NCI-H2081 (cell line): Measurements from ENCODE around the gene PLPPR3.

Experiments
- DNase-seq, 2 experiments: peaks; one replicate each; lab custom pipeline; 2025; lab: John Stamatoyannopoulos, UW

Gene PLPPR3

DNA sequence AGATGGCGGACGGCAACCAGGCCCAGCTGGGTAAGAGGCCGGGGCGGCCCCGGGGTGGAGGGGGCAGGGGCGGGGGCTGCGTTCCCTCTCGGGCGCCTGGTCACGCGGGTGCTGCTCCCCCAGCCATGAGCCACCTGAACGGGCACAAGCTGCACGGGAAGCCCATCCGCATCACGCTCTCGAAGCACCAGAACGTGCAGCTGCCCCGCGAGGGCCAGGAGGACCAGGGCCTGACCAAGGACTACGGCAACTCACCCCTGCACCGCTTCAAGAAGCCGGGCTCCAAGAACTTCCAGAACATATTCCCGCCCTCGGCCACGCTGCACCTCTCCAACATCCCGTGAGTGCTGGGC, 13.4 kb downstream of the PLPPR3 start:
- DNase-seq, result no peak

DNA sequence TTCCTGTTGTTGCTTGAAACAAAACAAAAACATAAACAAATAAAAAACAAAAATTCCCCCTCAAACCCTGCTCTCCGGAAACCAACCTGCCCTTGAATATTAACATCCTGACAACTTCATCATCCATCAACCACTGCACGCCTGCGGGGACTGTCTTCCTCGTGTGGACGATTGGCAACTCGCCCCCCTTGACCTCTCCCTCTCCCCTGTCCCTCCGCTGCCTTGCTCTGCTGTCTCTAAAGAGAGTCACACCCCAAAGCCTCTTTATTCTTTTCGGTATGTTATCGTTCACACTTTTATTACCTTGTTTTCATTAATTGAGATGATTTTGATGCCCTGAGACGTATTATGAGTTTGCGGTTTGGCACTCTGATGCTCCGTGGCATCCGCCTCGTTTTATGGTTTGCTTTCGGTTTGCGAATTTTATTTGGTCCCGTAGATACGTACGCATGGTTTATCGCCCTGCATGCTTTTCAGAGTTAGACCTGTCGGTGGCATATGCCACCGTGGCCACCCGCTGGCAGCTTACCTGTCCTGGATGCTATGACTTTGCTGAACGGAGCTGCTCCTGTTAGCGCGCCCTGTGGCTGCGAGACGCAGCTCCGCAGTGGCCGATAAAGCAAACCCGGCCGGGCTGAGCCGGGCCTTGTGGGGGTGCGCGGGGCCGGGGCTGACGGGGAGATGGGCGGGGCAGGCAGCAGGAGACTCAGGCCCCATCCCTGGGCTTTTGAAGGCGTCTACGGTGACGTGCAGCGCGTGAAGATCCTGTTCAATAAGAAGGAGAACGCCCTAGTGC, 13.9 kb downstream of the PLPPR3 start:
- DNase-seq, result no peak

DNA sequence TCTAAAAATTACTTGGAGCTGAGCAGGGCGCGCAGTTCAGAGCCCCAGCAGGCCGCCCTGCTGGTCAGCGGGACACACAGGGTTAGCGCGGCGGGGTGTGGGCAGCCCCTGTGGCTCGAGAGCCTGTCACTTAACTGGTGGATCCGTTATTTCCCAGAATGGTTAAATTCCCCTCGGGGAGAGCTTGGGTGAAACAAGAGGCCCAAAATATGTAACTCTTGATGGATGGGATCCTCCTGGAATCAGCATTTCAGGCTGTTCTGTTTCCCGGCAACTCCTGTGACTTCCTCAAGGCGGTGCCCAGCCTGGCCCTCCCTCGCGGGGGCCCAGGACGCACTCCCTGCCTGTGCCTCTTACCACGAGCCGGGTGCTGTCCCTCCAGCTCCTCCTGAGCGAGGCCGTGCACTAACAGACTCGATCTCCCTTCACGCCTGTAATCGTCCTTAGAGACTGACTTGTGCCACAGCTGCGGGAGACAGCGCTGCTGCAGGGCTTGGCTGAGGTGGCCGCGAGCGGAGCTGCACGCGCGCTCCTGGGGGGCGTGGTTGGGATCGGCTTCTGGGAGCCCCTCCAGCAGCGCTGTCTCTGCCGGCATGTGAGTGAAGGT, 14.8 kb downstream of the PLPPR3 start:
- no peak for DNase-seq

DNA sequence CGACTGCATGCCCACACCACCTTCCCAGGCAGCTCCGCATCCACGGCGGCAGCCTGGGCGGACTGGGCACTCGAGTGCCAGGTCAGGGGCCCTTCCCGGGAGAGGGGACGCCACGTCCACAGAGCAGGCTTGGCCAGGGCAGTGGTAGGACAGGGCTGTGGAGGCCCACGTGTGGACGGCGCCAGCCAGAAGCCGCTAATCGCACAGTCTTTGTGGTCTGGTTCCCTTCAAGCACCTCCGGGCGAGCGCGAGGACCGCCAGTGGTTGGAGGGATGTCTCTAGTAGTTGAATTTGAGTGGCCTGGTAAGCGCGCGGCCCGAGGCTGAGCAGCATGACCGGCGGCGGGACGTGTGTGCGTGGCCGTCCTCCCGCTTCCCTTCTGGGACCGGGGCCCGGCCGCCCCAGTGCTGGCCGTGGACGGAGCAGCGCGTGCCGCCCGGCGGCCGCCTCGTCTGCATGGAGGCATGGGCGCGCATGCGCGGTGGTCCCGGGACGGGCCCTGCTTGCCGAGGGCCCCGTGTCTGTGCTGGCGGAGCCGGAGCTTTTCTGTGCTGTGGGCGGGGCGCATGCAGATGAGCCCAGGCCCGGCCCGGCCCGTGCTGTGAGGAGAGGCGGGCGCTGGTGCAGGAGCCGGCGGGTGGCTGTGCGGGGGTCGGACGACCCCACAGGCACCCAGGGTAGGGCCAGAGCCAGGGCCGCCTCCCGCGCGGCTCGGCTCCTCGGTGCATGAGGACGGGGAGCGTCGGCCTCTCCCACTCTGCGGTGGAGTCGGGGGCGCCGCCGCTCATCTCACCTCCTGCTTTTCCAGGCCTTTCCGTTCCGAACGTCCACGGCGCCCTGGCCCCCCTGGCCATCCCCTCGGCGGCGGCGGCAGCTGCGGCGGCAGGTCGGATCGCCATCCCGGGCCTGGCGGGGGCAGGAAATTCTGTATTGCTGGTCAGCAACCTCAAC, 15.9 kb downstream of the PLPPR3 start:
- no peak for DNase-seq

DNA sequence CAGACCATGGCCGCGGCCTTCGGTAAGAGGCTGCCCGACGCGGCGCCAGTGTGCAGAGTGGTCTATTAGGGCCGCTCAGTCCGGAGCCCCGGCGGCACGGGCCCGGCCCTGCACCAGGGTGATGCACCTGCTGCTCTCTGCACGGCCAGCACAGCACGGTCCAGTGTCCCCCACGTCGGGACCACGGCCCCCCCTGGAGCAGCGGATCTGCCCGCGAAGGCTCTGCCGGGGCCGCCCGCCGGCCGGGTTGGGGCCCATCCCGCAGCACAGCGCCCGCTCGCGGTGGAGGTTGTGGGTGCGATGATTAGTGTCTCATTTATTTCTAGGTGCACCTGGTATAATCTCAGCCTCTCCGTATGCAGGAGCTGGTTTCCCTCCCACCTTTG, 16.6 kb downstream of the PLPPR3 start:
- DNase-seq, result no peak

DNA sequence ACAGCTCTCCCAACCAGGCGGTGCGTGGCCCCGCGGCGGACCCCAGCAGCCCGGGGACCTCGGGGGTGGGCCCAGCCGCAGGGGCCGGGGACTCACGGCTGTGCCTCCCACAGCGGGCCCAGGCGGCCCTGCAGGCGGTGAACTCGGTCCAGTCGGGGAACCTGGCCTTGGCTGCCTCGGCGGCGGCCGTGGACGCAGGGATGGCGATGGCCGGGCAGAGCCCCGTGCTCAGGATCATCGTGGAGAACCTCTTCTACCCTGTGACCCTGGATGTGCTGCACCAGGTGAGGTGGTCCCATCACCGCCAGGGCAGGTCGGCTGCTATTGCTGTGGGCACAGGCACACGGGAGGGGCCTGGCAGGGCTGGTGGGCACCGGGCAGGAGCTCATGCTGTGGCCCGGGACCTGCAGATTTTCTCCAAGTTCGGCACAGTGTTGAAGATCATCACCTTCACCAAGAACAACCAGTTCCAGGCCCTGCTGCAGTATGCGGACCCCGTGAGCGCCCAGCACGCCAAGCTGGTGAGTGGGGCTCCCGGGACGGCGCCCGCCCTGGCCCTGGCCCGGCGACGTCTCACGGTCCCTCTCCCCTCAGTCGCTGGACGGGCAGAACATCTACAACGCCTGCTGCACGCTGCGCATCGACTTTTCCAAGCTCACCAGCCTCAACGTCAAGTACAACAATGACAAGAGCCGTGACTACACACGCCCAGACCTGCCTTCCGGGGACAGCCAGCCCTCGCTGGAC, 17.2 kb downstream of the PLPPR3 start:
- DNase-seq, result no peak

DNA sequence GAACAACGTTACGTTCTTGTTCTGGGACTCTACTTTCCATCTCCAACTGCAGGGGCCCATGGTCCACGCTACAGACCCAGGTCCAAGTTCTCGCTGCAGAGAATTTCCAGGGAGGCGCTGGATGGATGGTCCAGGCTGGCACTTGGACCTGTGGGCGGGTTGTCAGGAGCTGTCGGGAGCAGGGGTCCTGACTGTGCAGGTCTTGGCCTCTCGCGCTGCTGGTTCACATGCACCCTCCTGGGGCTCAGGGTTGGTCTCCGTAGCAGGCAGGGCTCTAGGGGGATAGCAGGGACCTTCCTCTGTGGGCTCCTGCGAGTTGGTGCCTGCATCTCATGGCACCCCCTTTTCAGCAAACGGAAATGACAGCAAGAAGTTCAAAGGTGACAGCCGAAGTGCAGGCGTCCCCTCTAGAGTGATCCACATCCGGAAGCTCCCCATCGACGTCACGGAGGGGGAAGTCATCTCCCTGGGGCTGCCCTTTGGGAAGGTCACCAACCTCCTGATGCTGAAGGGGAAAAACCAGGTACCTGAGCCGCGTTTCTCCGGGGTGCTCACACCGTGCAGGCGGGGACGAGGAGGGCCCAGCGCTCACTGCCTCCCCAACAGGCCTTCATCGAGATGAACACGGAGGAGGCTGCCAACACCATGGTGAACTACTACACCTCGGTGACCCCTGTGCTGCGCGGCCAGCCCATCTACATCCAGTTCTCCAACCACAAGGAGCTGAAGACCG, 17.9 kb downstream of the PLPPR3 start:
- no peak for DNase-seq

DNA sequence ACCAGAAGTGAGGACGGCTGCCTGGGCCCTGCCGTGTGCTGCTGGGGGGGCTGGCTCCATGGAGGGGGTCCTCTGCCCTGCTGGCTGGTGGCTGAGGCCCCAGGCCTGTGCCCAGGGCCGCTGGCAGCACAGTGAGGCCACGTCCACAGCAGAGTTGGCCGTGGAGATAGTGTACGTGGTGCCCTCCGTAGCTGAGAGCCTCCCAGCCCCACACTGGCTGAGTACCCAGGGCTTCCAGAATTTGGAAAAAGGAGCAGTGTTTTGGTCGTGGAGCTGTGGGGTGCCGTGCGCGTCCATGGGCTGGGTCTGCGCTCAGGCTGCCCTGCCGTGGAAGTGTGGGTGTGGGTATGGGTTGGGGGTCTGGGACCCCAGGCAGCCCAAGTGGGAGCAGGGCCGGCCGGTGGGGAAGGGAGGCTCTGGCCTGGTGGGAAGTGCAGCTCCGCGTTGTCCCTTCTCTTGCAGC, 18.6 kb downstream of the PLPPR3 start:
- DNase-seq, result no peak

DNA sequence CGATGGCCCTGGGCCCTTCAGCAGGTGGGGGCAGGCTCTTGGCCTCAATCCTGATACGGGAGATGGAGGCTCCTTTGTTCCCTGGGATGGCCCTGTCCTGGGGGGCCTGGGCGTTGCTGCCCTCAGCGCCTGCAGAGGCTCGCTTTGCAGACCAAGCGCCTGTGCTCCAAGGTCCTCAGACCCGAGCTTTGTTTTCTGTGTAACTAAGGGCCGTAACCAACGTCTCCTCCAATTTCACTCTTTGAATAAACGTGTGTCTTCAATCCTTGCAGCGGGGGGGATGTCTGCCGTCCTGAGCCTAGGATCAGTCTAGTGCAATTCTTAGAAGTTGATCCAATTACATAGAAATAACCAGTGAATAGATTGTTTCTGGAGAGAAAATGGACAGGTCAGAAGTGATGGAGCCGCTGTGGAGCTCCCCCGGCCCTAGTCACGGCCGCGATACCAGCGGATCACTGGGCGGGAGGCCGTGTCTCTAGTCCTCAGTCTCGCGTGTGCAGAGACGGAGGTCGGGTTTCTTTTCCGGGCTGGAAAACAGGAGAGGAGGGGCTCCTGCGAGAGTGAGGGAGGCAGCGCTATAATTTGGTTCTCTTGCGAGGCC, 19.2 kb downstream of the PLPPR3 start:
- DNase-seq, result no peak

DNA sequence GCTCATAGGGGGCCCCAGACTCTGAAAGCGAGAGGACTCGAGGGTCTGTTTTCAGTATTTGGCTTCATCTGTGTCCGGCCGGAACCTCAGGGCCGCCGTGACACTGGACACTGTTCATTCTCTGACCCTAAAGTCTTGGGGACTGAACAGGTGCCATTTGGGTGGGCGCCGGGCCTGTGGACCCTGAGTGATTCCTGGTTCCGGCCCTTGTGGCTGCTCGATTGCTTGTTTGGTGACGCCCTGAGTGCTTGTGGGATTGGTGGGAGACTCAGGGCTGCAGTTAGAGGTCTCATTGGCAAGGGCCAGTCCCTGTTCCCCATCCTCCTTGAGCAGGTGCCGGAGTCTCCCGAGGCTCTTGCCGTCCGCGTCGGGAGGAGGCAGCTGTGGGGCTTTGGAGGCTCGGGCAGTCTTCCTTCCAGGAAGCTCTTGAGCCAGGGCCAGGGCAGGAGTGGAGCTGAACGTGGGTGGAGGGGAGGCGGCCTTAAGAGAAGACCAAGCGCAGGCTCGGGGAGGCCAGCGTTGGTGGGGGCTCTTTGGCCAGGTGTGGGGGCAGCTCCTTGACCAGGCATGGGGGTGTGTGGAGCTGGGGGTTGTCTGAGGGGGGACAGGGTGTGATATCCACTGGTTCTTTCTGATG, 19.8 kb downstream of the PLPPR3 start:
- no peak for DNase-seq

DNA sequence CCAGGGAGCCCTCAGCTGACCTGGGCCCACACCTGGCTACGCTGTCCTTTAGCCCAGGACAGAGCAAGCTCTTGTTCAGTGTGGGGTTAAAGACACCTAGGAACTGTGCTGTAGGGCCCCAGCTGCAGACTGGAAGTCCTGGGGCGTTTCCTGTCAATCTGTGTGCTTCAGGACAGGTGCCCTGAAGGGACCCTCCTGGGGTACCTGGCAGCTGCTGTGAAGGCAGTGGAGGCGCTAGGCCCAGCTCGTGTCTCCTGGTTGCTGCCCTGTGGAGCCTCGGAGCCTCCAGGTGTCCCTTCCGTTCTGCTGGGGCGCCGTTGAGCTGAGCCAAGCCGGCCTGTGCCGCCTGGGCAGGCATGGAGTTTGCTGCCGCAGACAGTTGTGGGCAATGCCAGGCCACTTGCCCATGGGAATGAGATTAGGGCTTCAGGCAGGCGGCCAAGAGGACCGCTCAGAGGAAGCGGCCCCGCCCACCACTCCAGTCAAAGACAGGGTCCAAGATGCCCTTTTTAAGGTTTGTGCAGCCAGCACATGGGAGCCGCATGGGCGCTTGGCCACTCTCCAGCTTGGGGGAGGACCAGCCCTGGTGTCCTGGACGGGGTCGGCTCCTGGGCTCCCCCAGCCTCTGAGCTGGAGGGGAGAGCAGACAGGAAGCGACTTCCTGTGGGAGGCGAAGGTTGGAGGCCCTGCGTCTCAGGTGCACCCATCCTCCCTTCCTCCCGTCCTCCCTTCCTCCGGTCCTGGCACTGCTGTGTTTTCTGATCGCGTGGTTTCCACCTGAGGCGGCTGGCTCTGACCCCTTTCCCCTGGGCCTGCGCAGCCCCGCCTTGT, 20.5 kb downstream of the PLPPR3 start:
- DNase-seq, result peak; percentile 40 to 74

DNA sequence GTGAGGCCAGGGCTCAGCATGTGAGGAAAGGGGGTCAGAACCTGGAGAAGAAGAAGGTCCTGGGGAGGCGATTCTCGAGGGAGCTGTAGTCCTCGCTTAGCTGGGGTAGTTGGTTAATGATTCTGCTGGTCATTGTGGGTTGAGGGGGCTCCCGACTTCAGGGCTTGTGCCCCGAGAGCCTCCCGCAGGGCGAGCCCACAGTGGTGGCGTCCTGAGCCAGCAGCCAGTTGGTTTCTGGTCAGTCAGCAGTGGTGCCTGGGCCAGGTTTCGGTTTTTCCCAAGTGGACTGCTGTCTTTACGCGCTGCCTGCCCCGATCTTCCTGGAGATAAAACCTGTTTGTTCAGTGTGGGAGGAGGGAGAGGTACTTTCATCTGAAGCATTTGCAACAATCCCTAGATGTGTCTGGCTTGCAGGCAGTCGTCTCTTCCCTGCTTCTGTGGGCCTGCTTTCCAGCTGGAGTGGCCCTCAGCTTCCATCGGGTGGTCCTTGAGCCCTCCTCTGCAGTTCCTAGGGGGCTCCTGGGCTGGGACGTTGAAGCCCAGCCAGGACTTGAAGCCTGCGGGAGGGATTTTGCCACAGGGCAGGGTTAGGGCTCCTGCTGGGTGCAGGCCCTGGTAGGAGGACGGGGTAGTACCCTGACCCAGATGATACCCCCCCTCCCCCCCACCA, 21.3 kb downstream of the PLPPR3 start:
- no peak for DNase-seq

DNA sequence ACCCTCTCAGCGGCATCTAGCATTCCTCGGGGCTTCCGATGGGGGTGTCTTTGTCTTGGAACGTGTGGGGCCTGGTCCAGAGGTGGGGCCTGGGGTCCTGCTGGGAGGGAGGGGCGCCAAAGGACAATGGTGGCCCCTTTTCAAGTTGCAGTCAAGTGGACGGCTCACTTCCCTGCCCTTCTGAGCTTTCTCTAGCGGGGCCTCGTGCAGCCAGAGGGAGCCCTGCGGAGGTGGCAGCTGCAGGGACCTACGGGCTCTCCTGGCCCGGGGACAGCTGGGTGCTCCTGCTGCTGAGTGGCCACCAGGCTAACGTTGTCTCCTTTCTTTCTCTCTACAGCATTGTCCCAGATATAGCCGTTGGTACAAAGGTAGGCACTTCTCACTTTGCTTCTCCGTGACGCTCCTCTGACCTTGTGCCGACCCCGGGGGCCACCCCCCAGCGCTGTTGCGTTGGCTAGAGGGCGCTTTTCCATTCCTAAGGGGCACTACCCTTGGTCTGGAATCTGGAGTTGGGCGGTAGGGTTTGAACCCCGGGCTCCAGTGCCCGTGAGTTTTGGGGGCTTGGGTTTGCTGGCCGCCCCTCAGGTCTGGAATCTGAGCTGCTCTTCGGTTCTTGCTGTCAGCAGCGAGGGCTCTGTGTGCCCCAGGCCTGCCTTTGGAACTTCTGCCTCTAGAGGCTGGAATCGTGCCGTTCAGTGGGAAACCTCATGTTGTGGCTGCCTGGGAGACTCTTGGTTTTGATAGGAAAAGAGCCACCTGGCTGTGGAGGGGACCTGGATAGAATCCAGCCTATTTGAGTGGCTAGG, 22.5 kb downstream of the PLPPR3 start:
- DNase-seq, result peak in 1 of 2 experiments; percentile 26

DNA sequence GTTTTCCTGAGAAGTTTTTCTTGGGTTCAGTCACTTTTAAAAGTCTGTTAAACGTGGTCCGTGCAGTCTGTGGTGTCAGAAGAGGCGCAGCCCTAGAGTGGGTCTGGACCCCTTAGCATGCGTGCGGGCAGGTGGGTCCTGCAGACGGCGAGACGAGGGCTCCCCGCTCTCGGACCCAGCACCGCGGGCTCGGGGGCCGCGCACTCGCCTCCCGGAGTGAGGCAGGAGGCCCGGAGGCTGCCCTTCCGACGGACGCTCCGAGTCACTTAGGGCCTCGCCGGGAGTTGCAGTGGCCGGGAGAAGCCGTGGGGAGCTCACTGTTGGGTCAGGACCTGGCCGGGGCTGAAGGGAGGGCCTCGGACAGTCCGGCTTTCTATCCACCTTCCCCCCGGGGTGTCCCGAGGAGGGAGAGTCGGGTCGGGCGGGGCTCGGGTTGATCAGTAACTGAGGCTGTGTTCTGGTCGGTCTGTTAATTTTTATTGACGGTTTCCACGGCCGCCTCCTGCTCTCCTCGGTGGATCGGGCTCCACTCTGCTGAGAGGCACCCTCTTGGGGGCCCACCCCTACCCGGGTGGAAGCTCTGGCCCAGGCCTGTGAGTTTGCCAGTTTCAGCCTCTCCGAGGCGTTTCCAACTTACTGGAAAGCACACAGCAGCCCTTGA, 23.2 kb downstream of the PLPPR3 start:
- DNase-seq, result no peak

DNA sequence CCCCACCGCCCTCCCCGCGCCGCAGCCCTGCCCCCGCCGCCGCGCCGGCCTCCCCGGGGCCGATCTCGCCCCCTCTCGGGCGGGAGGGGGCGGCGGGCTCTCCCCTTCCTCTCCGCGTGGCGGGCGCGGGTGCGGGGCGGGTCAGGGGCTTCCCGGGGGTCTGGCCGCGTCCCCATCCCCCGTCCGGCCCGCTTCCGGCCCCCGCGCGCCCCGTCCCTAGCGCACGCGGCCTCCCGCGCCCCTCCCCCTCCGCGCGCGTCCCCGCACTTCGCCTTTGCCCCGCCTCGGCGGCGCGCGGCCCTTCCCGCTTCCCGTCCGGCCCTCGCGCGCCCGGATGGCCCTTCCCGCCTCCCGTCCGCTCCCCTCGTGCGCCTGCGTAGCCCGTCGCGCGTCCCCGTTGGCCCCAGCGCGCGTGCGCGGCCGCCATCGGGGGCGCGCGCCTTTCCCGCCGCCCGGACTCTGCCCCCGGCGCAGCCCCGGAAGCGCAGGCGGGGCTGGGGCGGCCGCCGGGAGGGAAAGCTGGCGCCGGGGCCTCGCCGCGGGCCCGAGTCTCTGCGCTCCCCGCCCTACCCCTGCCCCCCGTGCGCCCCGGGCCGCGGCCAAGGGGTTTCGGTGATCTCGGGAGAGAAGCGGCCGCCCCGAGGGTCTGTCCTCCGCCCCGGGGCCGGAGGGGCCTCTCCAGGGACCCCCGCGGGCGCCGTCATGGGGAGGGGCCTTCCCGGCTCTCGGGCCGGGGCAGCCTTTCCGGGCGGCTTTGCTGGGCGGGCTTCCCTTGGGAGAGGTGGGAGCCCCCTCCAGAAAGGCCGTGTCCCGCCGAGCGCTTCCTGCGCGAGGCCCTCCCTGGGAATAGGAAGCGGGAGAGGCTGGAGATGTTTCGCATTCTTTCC, 24.0 kb downstream of the PLPPR3 start:
- peak; percentile 88 to 92 for DNase-seq
